ENCODE measurements around the gene SATB1. TPM values are rescaled to one million over a fixed set of nuclear protein-coding genes. Genes with fewer than 3 reads are reported as not detected.

The SATB1 gene
- total and polyA plus RNA-seq, 2 experiments from 2014 or later, result 17.4 to 28.9 TPM

GRCh38 chr3:18337231-18337630 is 87.9 kb downstream of the SATB1 start:
- TF ChIP-seq NANOG (IDR thresholded peaks at IDR 0.05; ENCODE audit: borderline replicate concordance), result no peak
- TF ChIP-seq POLR2AphosphoS5 (IDR thresholded peaks at IDR 0.05; ENCODE audit: low read depth), result no peak
- TF ChIP-seq CREB1 (CRISPR knock-in tag; IDR thresholded peaks at IDR 0.05; ENCODE audit: low read depth), result no peak
- no peak for TF ChIP-seq REST (IDR thresholded peaks at IDR 0.05; ENCODE audit: unreplicated experiment)
- no peak for TF ChIP-seq ETS1 (IDR thresholded peaks at IDR 0.05)
- TF ChIP-seq ZNF462 (CRISPR knock-in tag; IDR thresholded peaks at IDR 0.05), result no peak
- no peak for TF ChIP-seq EZH2 (IDR thresholded peaks at IDR 0.05; ENCODE audit: low read depth, unreplicated experiment)
- no peak for TF ChIP-seq ZNF114 (CRISPR knock-in tag; IDR thresholded peaks at IDR 0.05)
- no peak for TF ChIP-seq EZH2phosphoT487 (IDR thresholded peaks at IDR 0.05; ENCODE audit: unreplicated experiment)
- no peak for TF ChIP-seq STAT1 (IDR thresholded peaks at IDR 0.05; ENCODE audit: unreplicated experiment)
- no peak for TF ChIP-seq JUNB (IDR thresholded peaks at IDR 0.05; ENCODE audit: unreplicated experiment)
- no peak for TF ChIP-seq ZNF331 (CRISPR knock-in tag; IDR thresholded peaks at IDR 0.05; ENCODE audit: low read depth)
- TF ChIP-seq CTCF (conservative IDR thresholded peaks at IDR 0.05; ENCODE audit: low read depth in 2 of 2), result no peak
- H3K27me3 Mint-ChIP-seq (ENCODE audit: insufficient read depth, low read depth, poor library complexity), result peaks cover 1% of the 10 kb centered on the region
- no peaks in the 10 kb centered on the region for H3K27me3 ChIP-seq (ENCODE audit: insufficient read depth)

More at GRCh38 chr3:18337231-18337630, 87.9 kb downstream of the SATB1 start:
- H3K36me3 ChIP-seq (ENCODE audit: insufficient read depth), result no peaks in the 10 kb centered on the region
- no peak overlapping the region for H3K4me3 ChIP-seq
- H3K79me2 ChIP-seq (replicated peaks; ENCODE audit: insufficient read depth), result no peaks in the 10 kb centered on the region
- peaks cover 28% of the 10 kb centered on the region for H3K4me1 ChIP-seq (ENCODE audit: insufficient read depth)
- DNase-seq (ENCODE audit: low spot score), result no peak
- Mint-ChIP-seq H3K4me1 (peaks cover 32% of the 10 kb centered on the region), H3K36me3 (ENCODE audit: low read depth) (peaks cover 8% of the 10 kb centered on the region; the same call in 1 of the 3 replicates), H3K9me3 (no peaks in the 10 kb centered on the region), H3K4me3 (no peak overlapping the region), H3K27ac (no peak overlapping the region)
- H3K4me2 ChIP-seq, result no peak overlapping the region
- no peaks in the 10 kb centered on the region for H3K9me2 ChIP-seq (ENCODE audit: insufficient read depth)
- no peak overlapping the region for H2AFZ ChIP-seq
- no peaks in the 10 kb centered on the region for H4K20me1 ChIP-seq (replicated peaks; ENCODE audit: insufficient read depth)
- ATAC-seq, result no peak
- H3K27ac ChIP-seq (ENCODE audit: low read depth), result no peak overlapping the region
- H3F3A ChIP-seq (replicated peaks; ENCODE audit: low read depth), result no peaks in the 10 kb centered on the region
